H9 (cell line): ENCODE results near the gene C1orf159. TPM values are rescaled to one million over a fixed set of nuclear protein-coding genes. Genes with fewer than 3 reads are reported as not detected.

Experiments
- DNase-seq: peaks from one replicate; pipeline ENCODE4 v3.0.0-alpha.2; 2017
- H2AFZ ChIP-seq: one replicate; pipeline ENCODE4 v1.6.1; 2013; ENCODE audit warnings: mild to moderate bottlenecking, low read length, control low read depth, moderate library complexity
- H2AK5ac ChIP-seq: 2 replicates; pipeline ENCODE4 v1.6.1; 2013; ENCODE audit warnings: low read length, control low read depth, mixed read lengths; ENCODE audit not compliant: insufficient read length
- H2BK120ac ChIP-seq: one replicate; pipeline ENCODE4 v1.6.1; 2013; ENCODE audit warnings: low read depth, mild to moderate bottlenecking, low read length, control low read depth, inconsistent platforms; ENCODE audit not compliant: poor library complexity, severe bottlenecking
- H2BK12ac ChIP-seq: 2 replicates; pipeline ENCODE4 v1.6.1; 2013; ENCODE audit warnings: low read length, control low read depth, mixed read lengths, low read depth; ENCODE audit not compliant: insufficient read length
- H2BK15ac ChIP-seq: 2 replicates; pipeline ENCODE4 v1.6.1; 2013; ENCODE audit warnings: low read depth, low read length, control low read depth
- H2BK20ac ChIP-seq: one replicate; pipeline ENCODE4 v1.6.1; 2013; ENCODE audit warnings: low read depth, mild to moderate bottlenecking, low read length, control low read depth, inconsistent platforms; ENCODE audit not compliant: poor library complexity, severe bottlenecking
- H2BK5ac ChIP-seq: 2 replicates; pipeline ENCODE4 v1.6.1; 2013; ENCODE audit warnings: low read length, control low read depth, mixed read lengths; ENCODE audit not compliant: insufficient read length
- H3K14ac ChIP-seq: 2 replicates; pipeline ENCODE4 v1.6.1; 2013; ENCODE audit warnings: low read length, control low read depth; ENCODE audit not compliant: insufficient read depth
- H3K18ac ChIP-seq: 2 replicates; pipeline ENCODE4 v1.6.1; 2013; ENCODE audit warnings: low read depth, mild to moderate bottlenecking, mixed read lengths, low read length, control low read depth; ENCODE audit not compliant: insufficient read length
- H3K23ac ChIP-seq: 2 replicates; pipeline ENCODE4 v1.6.1; 2013; ENCODE audit warnings: low read length, control low read depth, mixed read lengths, low read depth; ENCODE audit not compliant: insufficient read length
- H3K23me2 ChIP-seq: 2 replicates; pipeline ENCODE4 v1.6.1; 2013; ENCODE audit warnings: low read depth, mild to moderate bottlenecking, mixed read lengths, low read length, control low read depth; ENCODE audit not compliant: insufficient read length, poor library complexity, severe bottlenecking
- H3K27ac ChIP-seq: 2 replicates; pipeline ENCODE4 v1.5.1; 2013; ENCODE audit warnings: low read length, control low read depth, mixed read lengths, low read depth; ENCODE audit not compliant: insufficient read length
- H3K27me3 ChIP-seq: 2 replicates; pipeline ENCODE4 v1.6.1; 2013; ENCODE audit warnings: low read length, control low read depth, inconsistent platforms; ENCODE audit not compliant: insufficient read depth
- H3K4ac ChIP-seq: 2 replicates; pipeline ENCODE4 v1.6.1; 2013; ENCODE audit warnings: low read depth, mild to moderate bottlenecking, control low read depth, inconsistent platforms, low read length, moderate library complexity
- H3K4me1 ChIP-seq: 2 replicates; pipeline ENCODE4 v1.6.1; 2013; ENCODE audit warnings: low read length, control low read depth, inconsistent platforms; ENCODE audit not compliant: insufficient read depth
- H3K4me2 ChIP-seq: 2 replicates; pipeline ENCODE4 v1.6.1; 2013; ENCODE audit warnings: low read length, control low read depth, mixed read lengths; ENCODE audit not compliant: insufficient read length, insufficient read depth
- H3K56ac ChIP-seq: 2 replicates; pipeline ENCODE4 v1.6.1; 2013; ENCODE audit warnings: low read depth, mild to moderate bottlenecking, mixed read lengths, low read length, control low read depth; ENCODE audit not compliant: insufficient read length
- H3K79me1 ChIP-seq: 2 replicates; pipeline ENCODE4 v1.6.1; 2013; ENCODE audit warnings: low read depth, mild to moderate bottlenecking, moderate library complexity, low read length, control low read depth, inconsistent platforms; ENCODE audit not compliant: insufficient read depth, poor library complexity, severe bottlenecking
- H3K79me2 ChIP-seq: 2 replicates; pipeline ENCODE4 v1.6.1; 2013; ENCODE audit warnings: low read length, control low read depth, inconsistent platforms; ENCODE audit not compliant: insufficient read depth
- H3K9ac ChIP-seq: 2 replicates; pipeline ENCODE4 v1.6.1; 2013; ENCODE audit warnings: low read length, control low read depth, mixed read lengths; ENCODE audit not compliant: insufficient read length; ENCODE audit errors: extremely low read depth
- H3K9me3 ChIP-seq: one replicate; pipeline ENCODE4 v1.6.1; 2013; ENCODE audit warnings: low read depth, low read length, inconsistent platforms; ENCODE audit not compliant: control insufficient read depth
- H3T11ph ChIP-seq: one replicate; pipeline ENCODE4 v1.6.1; 2013; ENCODE audit warnings: mild to moderate bottlenecking, low read length, control low read depth, inconsistent platforms
- H4K20me1 ChIP-seq: one replicate; pipeline ENCODE4 v1.6.1; 2013; ENCODE audit not compliant: control insufficient read depth, insufficient read length, insufficient read depth
- H4K5ac ChIP-seq: 2 replicates; pipeline ENCODE4 v1.6.1; 2013; ENCODE audit warnings: low read depth, mild to moderate bottlenecking, mixed read lengths, low read length, control low read depth; ENCODE audit not compliant: insufficient read length
- H4K8ac ChIP-seq: replicated peaks from 2 replicates; pipeline ENCODE4 v1.6.1; 2013; ENCODE audit warnings: low read length, control low read depth, mixed read lengths, low read depth; ENCODE audit not compliant: insufficient read length
- H4K91ac ChIP-seq: 2 replicates; pipeline ENCODE4 v1.6.1; 2013; ENCODE audit warnings: low read depth, mild to moderate bottlenecking, moderate library complexity, mixed read lengths, low read length, control low read depth; ENCODE audit not compliant: insufficient read length
- H3K27ac Mint-ChIP-seq, 3 experiments: 2 replicates in 2 of 3; 3 replicates in 1 of 3; pipeline ENCODE4 v1.8.0; 2020 to 2021; ENCODE audit warnings: mixed read lengths in 3 of 3, mild to moderate bottlenecking in 1 of 3, moderate library complexity in 1 of 3
- H3K27me3 Mint-ChIP-seq: 2 replicates; pipeline ENCODE4 v1.8.0; 2021; ENCODE audit warnings: low read depth, mild to moderate bottlenecking, moderate library complexity, mixed read lengths
- H3K36me3 Mint-ChIP-seq, 3 experiments: 2 replicates in 2 of 3; 3 replicates in 1 of 3; pipeline ENCODE4 v1.8.0; 2020 to 2021; ENCODE audit warnings: low read depth in 3 of 3, mixed read lengths in 3 of 3; ENCODE audit not compliant: insufficient read depth in 1 of 3
- H3K4me1 Mint-ChIP-seq, 2 experiments: 2 replicates each; pipeline ENCODE4 v1.8.0; 2020; ENCODE audit warnings: mixed read lengths in 2 of 2
- H3K4me3 Mint-ChIP-seq, 2 experiments: 2 replicates in 1 of 2; 3 replicates in 1 of 2; pipeline ENCODE4 v1.8.0; 2020 to 2021; ENCODE audit warnings: mild to moderate bottlenecking in 2 of 2, mixed read lengths in 2 of 2, moderate library complexity in 1 of 2
- H3K9me3 Mint-ChIP-seq, 2 experiments: 2 replicates in 1 of 2; 3 replicates in 1 of 2; pipeline ENCODE4 v1.8.0; 2020; ENCODE audit warnings: mild to moderate bottlenecking in 2 of 2, mixed read lengths in 2 of 2, moderate library complexity in 1 of 2
- CTCF ChIP-seq: fragments of 200-600 bp; sonication (generic); conservative IDR thresholded peaks from 3 replicates; pipeline ENCODE4 v1.8.0; 2021; ENCODE audit warnings: antibody characterized with exemption, mild to moderate bottlenecking
- WGBS: extraction: QIAGEN DNeasy Blood & Tissue Kit; methylation state at CpG from one replicate; pipeline ENCODE4 v1.1.7; 2013; ENCODE audit warnings: missing lambda C conversion rate, low lambda C conversion rate, mixed read lengths; ENCODE audit not compliant: insufficient read length; ENCODE audit errors: extremely low coverage; 5-methylcytosine and 5-hydroxymethylcytosine counted together
- total RNA-seq: library from RNA; stranded (reverse); gene quantifications from 2 replicates; pipeline ENCODE4 v1.2.1, GENCODE V29; 2021

C1orf159 gene
- total RNA-seq, 1 experiment from 2014 or later: 12.3 TPM

GRCh38 chr1:1059494-1060280 is 56.2 kb downstream of the C1orf159 start:
- no peak overlapping the region for H3K56ac ChIP-seq
- H3K4me1 ChIP-seq: no peaks in the 10 kb centered on the region
- no peak overlapping the region for H4K91ac ChIP-seq
- H3K23me2 ChIP-seq: peaks cover 8% of the 10 kb centered on the region
- no peak overlapping the region for H2AFZ ChIP-seq
- H2BK5ac ChIP-seq: no peak overlapping the region
- H3K14ac ChIP-seq: no peak overlapping the region
- DNase-seq: peak; percentile 87
- no peak overlapping the region for H2AK5ac ChIP-seq
- no peaks in the 10 kb centered on the region for H3K9me3 ChIP-seq
- H2BK12ac ChIP-seq: no peak overlapping the region
- no peaks in the 10 kb centered on the region for H4K20me1 ChIP-seq
- H3K4ac ChIP-seq: no peak overlapping the region
- H4K5ac ChIP-seq: no peak overlapping the region
- H3K23ac ChIP-seq: no peak overlapping the region
- no peaks in the 10 kb centered on the region for H3K9me3 Mint-ChIP-seq
- H3K79me1 ChIP-seq: no peaks in the 10 kb centered on the region
- WGBS: no CpG with 5 or more reads among the region's 69 CpGs
- peak overlapping the region; percentile 60 for H3K4me2 ChIP-seq
- no peak overlapping the region for H3K9ac ChIP-seq
- H3K4me3 Mint-ChIP-seq: peak overlapping the region; percentile 45 to 75
- no peak overlapping the region for H4K8ac ChIP-seq
- peaks cover 14 to 19% of the 10 kb centered on the region in 2 experiments for H3K4me1 Mint-ChIP-seq
- H3K27ac ChIP-seq: no peak overlapping the region
- peak; percentile 9; the same call in 2 of the 3 replicates for TF ChIP-seq CTCF
- no peak overlapping the region for H2BK20ac ChIP-seq
- H2BK15ac ChIP-seq: no peak overlapping the region
- no peak overlapping the region for H3T11ph ChIP-seq
- H3K18ac ChIP-seq: no peak overlapping the region
- H3K36me3 Mint-ChIP-seq: peaks cover 0 to 9% (median 8%) of the 10 kb centered on the region in 3 experiments; a peak in 4 of 7 replicates
- no peak overlapping the region; a peak in 1 of 7 replicates for H3K27ac Mint-ChIP-seq
- no peaks in the 10 kb centered on the region for H3K79me2 ChIP-seq
- peaks cover 72% of the 10 kb centered on the region for H3K27me3 Mint-ChIP-seq
- H2BK120ac ChIP-seq: no peak overlapping the region
- H3K27me3 ChIP-seq: peaks cover 6% of the 10 kb centered on the region; the same call in 1 of the 2 replicates
